ENCODE measurements around the gene RBM41. TPM values are rescaled to one million over a fixed set of nuclear protein-coding genes. Genes with fewer than 3 reads are reported as not detected.

RBM41 gene
- total and polyA plus RNA-seq, 2 experiments from 2014 or later: 20.0 to 21.9 TPM

DNA sequence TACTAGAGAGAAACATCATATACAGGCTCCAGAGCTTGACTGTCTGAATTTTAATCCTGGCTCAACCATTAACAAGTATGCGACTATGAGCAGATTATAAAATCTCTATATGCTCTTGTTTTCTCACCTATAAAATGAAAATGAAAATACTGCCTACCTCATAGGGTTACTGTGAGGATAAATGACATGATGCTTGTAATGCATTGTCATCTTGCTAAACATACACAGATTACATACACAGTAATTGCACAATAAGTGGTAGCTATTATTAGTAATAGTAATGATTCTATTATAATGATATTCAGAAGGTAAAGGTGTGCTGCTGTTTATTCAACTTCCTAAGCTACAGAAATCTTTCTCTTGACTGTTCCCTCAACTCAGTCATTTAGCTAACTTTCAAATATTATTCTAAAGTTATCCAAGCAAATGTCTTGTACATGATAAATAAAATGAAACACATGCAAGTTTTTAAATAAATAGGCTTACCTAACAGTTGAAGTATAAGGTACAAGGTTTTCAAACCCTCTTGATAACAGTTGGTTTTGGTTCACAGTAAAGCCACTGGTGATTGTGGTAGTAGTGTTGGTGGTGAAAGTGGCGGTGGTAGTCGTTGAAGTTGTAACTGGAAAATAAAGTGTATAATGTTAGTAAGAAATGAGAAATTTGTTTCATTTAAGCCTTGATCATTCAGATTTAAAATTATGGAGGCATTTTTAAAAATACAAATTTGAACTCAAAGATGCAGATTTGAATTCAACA is 48.7 kb upstream of the RBM41 start:
- no peaks in the 10 kb centered on the region for H3K36me3 ChIP-seq (ENCODE audit: insufficient read depth)
- H3K4me3 ChIP-seq: no peak overlapping the region
- H3K27me3 ChIP-seq (ENCODE audit: insufficient read depth): no peaks in the 10 kb centered on the region
- no peaks in the 10 kb centered on the region for H3K9me2 ChIP-seq (ENCODE audit: insufficient read depth)
- ATAC-seq: no peak
- no peaks in the 10 kb centered on the region for H3F3A ChIP-seq (replicated peaks; ENCODE audit: low read depth)
- no peak overlapping the region for H3K27ac Mint-ChIP-seq
- no peaks in the 10 kb centered on the region for H3K4me1 ChIP-seq (ENCODE audit: insufficient read depth)
- H3K4me3 Mint-ChIP-seq: no peak overlapping the region
- DNase-seq (ENCODE audit: low spot score): no peak
- no peak overlapping the region for H3K27ac ChIP-seq (ENCODE audit: low read depth)
- H3K79me2 ChIP-seq (replicated peaks; ENCODE audit: insufficient read depth): no peaks in the 10 kb centered on the region
- no peaks in the 10 kb centered on the region for H4K20me1 ChIP-seq (replicated peaks; ENCODE audit: insufficient read depth)
- no peaks in the 10 kb centered on the region for H3K27me3 Mint-ChIP-seq (ENCODE audit: insufficient read depth, low read depth, poor library complexity)
- H3K4me1 Mint-ChIP-seq: no peaks in the 10 kb centered on the region
- H3K9me3 Mint-ChIP-seq: no peaks in the 10 kb centered on the region; the same call in 2 of the 3 replicates
- H2AFZ ChIP-seq: no peak overlapping the region
- TF ChIP-seq STAT1 (IDR thresholded peaks at IDR 0.05; ENCODE audit: unreplicated experiment): no peak
- no peak for TF ChIP-seq ZNF331 (CRISPR knock-in tag; IDR thresholded peaks at IDR 0.05; ENCODE audit: low read depth)
- no peak for TF ChIP-seq EZH2 (IDR thresholded peaks at IDR 0.05; ENCODE audit: low read depth, unreplicated experiment)
- TF ChIP-seq, protein P1, sequence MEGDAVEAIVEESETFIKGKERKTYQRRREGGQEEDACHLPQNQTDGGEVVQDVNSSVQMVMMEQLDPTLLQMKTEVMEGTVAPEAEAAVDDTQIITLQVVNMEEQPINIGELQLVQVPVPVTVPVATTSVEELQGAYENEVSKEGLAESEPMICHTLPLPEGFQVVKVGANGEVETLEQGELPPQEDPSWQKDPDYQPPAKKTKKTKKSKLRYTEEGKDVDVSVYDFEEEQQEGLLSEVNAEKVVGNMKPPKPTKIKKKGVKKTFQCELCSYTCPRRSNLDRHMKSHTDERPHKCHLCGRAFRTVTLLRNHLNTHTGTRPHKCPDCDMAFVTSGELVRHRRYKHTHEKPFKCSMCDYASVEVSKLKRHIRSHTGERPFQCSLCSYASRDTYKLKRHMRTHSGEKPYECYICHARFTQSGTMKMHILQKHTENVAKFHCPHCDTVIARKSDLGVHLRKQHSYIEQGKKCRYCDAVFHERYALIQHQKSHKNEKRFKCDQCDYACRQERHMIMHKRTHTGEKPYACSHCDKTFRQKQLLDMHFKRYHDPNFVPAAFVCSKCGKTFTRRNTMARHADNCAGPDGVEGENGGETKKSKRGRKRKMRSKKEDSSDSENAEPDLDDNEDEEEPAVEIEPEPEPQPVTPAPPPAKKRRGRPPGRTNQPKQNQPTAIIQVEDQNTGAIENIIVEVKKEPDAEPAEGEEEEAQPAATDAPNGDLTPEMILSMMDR (conservative IDR thresholded peaks at IDR 0.05; ENCODE audit: low read depth in 2 of 2): no peak
- TF ChIP-seq EZH2phosphoT487 (IDR thresholded peaks at IDR 0.05; ENCODE audit: unreplicated experiment): no peak
- no peak for TF ChIP-seq POLR2AphosphoS5 (IDR thresholded peaks at IDR 0.05; ENCODE audit: low read depth)
- TF ChIP-seq JUNB (IDR thresholded peaks at IDR 0.05; ENCODE audit: unreplicated experiment): no peak
- TF ChIP-seq, protein P2, sequence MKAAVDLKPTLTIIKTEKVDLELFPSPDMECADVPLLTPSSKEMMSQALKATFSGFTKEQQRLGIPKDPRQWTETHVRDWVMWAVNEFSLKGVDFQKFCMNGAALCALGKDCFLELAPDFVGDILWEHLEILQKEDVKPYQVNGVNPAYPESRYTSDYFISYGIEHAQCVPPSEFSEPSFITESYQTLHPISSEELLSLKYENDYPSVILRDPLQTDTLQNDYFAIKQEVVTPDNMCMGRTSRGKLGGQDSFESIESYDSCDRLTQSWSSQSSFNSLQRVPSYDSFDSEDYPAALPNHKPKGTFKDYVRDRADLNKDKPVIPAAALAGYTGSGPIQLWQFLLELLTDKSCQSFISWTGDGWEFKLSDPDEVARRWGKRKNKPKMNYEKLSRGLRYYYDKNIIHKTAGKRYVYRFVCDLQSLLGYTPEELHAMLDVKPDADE (IDR thresholded peaks at IDR 0.05): no peak
- TF ChIP-seq CREB1 (CRISPR knock-in tag; IDR thresholded peaks at IDR 0.05; ENCODE audit: low read depth): no peak
- TF ChIP-seq, protein P3, sequence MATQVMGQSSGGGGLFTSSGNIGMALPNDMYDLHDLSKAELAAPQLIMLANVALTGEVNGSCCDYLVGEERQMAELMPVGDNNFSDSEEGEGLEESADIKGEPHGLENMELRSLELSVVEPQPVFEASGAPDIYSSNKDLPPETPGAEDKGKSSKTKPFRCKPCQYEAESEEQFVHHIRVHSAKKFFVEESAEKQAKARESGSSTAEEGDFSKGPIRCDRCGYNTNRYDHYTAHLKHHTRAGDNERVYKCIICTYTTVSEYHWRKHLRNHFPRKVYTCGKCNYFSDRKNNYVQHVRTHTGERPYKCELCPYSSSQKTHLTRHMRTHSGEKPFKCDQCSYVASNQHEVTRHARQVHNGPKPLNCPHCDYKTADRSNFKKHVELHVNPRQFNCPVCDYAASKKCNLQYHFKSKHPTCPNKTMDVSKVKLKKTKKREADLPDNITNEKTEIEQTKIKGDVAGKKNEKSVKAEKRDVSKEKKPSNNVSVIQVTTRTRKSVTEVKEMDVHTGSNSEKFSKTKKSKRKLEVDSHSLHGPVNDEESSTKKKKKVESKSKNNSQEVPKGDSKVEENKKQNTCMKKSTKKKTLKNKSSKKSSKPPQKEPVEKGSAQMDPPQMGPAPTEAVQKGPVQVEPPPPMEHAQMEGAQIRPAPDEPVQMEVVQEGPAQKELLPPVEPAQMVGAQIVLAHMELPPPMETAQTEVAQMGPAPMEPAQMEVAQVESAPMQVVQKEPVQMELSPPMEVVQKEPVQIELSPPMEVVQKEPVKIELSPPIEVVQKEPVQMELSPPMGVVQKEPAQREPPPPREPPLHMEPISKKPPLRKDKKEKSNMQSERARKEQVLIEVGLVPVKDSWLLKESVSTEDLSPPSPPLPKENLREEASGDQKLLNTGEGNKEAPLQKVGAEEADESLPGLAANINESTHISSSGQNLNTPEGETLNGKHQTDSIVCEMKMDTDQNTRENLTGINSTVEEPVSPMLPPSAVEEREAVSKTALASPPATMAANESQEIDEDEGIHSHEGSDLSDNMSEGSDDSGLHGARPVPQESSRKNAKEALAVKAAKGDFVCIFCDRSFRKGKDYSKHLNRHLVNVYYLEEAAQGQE (IDR thresholded peaks at IDR 0.05; ENCODE audit: unreplicated experiment): no peak
- TF ChIP-seq, protein P4, sequence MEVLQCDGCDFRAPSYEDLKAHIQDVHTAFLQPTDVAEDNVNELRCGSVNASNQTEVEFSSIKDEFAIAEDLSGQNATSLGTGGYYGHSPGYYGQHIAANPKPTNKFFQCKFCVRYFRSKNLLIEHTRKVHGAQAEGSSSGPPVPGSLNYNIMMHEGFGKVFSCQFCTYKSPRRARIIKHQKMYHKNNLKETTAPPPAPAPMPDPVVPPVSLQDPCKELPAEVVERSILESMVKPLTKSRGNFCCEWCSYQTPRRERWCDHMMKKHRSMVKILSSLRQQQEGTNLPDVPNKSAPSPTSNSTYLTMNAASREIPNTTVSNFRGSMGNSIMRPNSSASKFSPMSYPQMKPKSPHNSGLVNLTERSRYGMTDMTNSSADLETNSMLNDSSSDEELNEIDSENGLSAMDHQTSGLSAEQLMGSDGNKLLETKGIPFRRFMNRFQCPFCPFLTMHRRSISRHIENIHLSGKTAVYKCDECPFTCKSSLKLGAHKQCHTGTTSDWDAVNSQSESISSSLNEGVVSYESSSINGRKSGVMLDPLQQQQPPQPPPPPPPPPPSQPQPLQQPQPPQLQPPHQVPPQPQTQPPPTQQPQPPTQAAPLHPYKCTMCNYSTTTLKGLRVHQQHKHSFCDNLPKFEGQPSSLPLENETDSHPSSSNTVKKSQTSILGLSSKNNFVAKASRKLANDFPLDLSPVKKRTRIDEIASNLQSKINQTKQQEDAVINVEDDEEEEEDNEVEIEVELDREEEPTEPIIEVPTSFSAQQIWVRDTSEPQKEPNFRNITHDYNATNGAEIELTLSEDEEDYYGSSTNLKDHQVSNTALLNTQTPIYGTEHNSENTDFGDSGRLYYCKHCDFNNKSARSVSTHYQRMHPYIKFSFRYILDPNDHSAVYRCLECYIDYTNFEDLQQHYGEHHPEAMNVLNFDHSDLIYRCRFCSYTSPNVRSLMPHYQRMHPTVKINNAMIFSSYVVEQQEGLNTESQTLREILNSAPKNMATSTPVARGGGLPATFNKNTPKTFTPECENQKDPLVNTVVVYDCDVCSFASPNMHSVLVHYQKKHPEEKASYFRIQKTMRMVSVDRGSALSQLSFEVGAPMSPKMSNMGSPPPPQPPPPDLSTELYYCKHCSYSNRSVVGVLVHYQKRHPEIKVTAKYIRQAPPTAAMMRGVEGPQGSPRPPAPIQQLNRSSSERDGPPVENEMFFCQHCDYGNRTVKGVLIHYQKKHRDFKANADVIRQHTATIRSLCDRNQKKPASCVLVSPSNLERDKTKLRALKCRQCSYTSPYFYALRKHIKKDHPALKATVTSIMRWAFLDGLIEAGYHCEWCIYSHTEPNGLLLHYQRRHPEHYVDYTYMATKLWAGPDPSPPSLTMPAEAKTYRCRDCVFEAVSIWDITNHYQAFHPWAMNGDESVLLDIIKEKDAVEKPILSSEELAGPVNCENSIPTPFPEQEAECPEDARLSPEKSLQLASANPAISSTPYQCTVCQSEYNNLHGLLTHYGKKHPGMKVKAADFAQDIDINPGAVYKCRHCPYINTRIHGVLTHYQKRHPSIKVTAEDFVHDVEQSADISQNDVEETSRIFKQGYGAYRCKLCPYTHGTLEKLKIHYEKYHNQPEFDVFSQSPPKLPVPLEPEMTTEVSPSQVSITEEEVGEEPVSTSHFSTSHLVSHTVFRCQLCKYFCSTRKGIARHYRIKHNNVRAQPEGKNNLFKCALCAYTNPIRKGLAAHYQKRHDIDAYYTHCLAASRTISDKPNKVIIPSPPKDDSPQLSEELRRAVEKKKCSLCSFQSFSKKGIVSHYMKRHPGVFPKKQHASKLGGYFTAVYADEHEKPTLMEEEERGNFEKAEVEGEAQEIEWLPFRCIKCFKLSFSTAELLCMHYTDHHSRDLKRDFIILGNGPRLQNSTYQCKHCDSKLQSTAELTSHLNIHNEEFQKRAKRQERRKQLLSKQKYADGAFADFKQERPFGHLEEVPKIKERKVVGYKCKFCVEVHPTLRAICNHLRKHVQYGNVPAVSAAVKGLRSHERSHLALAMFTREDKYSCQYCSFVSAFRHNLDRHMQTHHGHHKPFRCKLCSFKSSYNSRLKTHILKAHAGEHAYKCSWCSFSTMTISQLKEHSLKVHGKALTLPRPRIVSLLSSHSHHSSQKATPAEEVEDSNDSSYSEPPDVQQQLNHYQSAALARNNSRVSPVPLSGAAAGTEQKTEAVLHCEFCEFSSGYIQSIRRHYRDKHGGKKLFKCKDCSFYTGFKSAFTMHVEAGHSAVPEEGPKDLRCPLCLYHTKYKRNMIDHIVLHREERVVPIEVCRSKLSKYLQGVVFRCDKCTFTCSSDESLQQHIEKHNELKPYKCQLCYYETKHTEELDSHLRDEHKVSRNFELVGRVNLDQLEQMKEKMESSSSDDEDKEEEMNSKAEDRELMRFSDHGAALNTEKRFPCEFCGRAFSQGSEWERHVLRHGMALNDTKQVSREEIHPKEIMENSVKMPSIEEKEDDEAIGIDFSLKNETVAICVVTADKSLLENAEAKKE (CRISPR knock-in tag; IDR thresholded peaks at IDR 0.05): no peak
- no peak for TF ChIP-seq NANOG (IDR thresholded peaks at IDR 0.05; ENCODE audit: borderline replicate concordance)
- TF ChIP-seq ZNF114 (CRISPR knock-in tag; IDR thresholded peaks at IDR 0.05): no peak
- H3K36me3 Mint-ChIP-seq (ENCODE audit: low read depth): peaks cover 3% of the 10 kb centered on the region; the same call in 2 of the 3 replicates
- no peak overlapping the region for H3K4me2 ChIP-seq
